ENCODE results near the gene ZNF254.
"Not testable (repeated sequence)": the region's sequence is repeated elsewhere in the genome, so short reads cannot be mapped to it uniquely, and the experiment has no call there.

The ZNF254 gene

DNA sequence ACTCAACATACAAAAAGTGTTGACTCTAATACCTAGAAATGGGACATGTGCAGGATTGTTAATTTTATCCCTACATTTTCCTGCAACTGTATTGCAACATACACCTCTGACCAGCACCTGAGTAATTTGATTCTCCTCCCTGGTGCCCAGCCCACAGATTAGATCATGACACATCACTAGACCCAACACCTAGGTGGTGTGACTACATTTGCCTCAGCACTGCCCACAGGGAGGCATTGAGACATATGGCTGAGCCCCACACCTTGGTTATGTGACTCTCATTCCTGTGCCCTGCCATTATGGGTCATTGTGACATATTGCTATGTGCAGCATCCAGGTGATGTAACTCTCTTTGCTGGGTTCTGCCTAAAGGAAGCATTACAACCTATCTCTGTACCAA lies 13.2 kb upstream of the ZNF254 start:
- DNase-seq: no peak

DNA sequence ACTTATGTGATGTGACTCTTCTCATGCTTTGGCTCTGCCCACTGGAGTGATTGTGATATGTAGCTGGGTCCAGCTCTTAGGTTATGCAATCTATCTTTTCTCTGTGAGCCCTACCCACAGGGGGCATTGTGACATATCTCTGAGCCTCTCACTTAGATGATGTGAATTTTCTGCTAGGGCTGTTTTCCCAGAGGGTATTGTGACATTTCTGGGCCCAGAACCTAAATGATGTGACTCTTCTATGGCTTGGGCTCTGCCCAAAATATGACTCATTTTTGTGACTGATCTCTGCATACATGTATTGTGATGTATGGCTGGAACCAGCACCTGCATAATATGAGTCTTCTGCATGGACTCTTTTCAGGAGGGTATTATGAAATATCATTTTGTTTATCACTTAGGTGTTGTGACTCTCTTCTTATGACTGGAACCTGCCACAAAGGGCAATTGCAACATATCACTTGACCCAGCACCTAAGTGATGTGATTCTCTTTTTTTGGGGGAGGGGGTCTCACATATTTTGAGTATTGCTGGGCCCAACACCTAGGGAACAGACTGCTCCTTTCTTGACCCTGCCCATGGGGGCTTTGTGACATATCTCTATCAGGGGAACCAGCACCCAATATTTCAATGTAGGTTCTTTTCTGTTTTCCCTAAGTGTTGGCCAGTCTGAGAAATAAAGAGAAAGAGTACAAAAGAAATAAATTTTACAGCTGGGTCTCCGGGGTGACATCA lies 12.1 kb upstream of the ZNF254 start:
- no peak for DNase-seq

DNA sequence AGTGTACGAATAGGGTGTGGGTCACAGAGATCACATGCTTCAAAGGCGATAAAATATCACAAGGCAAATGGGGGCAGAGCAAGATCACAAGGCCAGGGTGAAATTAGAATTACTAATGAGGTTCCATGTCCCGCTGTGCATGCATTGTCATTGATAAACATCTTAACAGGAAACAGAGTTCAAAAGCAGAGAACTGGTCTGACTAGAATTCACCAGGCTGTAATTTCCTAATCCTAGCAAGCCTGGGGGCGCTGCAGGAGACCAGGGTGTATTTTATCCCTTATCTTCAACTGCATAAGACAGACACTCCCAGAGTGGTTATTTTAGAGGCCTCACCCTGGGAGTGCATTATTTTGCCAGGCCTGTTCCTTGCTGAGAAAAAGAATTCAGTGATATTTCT lies 11.5 kb upstream of the ZNF254 start:
- DNase-seq: not testable (repeated sequence)

DNA sequence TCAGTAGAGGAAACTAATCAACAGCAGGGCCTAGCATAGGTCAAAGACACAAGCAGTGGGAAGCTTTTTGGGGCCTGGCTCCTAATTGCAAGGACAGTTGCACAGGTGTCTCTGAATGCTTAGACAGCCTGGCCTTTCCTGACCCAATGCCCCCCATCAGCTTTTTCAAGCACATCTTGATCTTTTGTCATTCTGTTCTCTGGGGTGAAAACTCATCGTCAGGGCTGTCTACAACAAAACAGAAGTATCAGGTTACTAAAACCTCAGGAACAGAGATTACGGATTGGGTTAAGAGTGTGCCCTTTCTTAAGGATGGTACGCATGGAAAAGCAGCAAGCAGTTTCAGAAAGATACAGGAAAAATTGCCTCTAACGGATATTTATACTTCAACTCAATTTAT lies 8.3 kb upstream of the ZNF254 start:
- no peak for DNase-seq

DNA sequence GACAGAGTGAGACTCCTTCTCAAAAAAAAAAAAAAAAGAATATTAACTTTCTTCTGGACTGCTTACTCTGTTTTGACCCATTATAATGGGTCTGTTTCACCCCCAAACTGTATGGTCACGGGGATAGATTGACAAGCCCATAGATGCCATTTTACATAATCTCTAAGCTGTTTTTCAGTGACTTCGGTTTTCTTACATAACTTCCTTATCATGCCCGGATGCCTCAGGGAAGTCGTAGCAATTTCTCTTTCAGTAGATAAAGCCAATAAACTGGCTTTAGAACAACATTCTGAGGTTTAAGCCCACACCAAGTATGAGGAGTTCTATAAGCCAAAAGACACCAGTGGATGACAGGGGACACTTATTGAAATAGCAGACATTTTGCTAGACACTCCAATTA lies 5.9 kb upstream of the ZNF254 start:
- DNase-seq: no peak

DNA sequence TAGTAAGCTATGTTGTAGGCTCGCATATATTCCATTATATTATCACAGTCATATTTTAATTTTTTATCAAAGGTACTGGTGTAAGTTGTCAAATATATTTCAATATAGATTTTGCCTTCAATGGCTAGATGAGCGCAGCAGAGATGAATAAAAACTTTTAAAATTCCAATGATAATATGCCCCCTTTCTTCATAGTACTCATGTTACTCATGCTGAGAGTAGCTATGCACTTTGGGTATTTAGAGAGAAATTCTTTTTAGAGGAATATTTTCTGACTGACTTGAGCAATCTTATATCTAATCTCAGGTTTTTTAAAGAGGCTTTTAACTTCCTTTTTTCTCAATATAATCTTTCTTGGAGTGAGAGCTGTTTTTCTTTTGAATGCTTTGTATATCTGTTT lies 11.4 kb downstream of the ZNF254 start:
- DNase-seq: no peak

DNA sequence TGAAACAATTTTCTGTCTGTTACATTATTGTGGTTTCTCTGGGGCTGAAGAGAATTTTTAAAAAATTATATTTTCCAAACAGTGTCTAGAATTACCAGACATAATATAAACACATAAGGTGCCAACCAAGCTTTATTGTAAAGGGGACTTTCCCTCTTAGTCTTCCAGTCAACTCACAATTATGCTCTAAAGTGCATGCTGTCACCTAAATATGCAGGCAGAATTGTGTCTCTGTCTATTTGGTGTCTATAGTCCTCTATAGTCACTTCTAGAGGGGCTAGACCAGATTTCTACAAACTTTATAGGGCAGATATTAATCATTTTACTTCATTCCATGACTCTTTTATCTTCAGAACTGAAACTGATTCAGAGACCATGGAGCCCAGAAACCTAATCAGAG lies 12.8 kb downstream of the ZNF254 start:
- no peak for DNase-seq

DNA sequence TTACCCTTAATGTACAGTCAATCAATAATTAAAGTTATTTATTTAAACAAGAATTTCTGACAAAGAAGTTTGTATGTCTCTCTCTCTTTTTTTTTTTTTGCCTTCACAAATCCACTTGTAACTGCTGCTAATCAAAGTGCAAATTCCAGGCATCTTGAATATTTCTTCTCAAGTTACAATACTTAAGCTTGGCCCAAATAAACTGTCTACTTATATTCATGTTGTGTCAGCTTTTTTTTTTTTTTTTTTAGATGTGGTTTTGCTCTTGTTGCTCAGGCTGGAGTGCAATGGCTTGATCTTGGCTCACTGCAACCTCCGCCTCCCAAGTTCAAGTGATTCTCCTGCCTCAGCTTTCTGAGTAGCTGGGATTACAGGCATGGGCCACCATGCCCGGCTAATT lies 13.6 kb downstream of the ZNF254 start:
- not testable (repeated sequence) for DNase-seq

DNA sequence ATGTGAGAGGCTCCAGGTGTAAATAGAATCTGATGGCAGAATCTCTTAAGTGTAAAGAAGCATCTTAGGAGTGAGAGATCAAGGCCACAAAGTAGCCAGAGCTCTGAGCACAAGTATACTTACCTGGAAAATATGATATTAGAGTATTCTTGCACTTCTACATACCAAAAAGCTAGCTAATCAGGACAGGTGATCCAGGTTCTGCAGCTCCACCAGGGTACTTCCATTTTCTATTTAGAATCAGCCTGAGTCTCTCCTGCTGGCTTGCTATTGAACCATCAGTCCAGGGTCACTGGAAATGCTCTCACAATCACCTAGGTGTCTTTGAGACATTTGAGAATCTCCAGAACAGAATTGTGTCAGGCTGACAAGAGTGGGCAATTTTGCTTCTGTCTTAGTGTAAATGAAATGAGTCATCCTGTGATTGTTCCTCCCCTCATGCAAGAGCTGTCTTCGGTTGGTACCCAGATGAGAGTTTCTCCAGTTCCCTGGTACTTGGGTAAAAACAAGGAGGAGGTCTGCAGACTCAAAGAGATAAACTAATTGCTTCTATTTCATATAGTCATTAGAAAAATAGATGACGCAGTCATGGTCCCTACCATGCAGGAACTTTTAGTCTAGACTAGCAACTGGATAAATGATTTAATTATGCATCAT lies 14.6 kb downstream of the ZNF254 start:
- no peak for DNase-seq

DNA sequence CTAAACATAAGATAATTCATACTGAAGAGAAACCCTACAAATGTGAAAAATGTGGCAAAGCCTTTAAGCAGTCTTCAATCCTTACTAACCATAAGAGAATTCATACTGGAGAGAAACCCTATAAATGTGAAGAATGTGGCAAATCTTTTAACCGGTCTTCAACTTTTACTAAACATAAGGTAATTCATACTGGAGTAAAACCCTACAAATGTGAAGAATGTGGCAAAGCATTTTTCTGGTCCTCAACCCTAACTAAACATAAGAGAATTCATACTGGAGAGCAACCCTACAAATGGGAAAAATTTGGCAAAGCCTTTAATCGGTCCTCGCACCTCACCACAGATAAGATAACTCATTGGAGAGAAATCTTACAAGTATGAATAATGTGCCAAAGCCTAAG lies 40.6 kb downstream of the ZNF254 start:
- DNase-seq: no peak

DNA sequence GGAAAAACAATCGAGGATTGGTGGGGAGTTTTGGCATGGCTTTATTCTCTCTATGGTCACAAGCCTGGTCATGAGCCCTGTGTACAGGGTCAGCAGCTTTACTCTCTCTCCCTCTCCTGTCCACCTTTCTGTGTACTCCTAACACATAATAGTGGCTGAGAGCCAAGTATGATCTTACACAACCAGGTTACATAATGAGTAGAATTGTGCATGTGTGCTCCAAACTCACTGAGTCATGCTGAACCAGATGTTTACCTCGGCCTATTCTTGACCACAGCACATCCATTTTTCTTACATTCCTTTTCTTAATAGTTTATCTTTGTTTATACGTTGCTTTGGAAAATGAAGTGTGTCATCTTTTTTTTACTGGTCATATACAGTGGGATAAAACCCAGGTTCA lies 53.1 kb downstream of the ZNF254 start:
- no peak for DNase-seq

DNA sequence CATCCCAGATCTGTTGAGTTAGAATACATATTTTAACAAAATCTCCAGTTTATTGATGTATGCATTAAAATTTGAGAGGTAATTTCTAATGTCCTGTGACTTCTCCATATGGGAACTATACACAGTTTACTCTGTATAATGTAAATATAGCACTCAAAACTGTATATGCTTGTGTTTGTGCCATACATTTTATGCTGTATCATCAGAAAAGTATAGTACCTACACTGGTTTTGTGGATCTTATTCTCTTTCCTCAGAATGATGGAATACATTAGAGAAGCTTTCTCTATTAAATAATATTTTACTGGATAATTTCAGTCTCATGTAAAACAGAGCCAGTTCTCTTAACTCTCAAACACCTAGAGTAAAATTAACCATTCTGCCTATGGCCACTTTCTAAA lies 53.6 kb downstream of the ZNF254 start:
- DNase-seq: no peak

DNA sequence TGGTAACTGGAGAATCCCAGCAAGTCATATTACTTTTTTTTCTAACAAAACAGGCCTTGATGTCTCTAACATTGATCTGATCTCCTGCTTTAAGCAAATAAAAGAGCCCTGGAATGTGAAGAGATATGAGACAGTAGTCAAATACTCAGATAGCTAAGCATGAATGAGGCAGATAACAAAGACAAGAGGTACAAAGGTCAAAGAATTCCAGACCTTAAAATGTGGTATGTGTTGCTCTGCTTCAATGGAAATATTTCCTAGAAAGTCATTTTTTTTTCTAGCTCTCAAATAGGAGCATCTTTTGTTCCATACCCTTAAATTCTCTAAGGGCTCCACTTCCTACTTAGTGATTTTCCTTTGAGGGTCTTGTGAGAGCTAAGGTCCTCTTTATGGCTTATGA lies 54.6 kb downstream of the ZNF254 start:
- no peak for DNase-seq

DNA sequence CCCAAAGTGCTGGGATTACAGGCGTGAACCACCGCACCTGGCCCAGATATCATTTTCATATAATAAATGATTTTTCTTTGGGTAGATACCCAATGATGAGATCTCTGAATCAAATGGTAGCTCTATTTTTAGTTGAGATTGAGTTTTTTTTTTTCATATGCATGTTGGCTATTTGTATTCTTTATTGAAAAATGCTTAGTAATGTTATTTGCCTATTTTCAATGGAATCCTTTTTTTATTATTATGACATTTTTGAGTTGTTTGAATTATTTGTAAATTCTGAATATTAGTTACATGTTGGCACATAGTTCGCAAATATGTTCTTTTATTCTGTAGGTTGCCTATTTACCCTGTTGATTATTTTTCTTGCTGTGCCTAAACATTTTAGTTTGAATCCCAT lies 55.8 kb downstream of the ZNF254 start:
- no peak for DNase-seq

DNA sequence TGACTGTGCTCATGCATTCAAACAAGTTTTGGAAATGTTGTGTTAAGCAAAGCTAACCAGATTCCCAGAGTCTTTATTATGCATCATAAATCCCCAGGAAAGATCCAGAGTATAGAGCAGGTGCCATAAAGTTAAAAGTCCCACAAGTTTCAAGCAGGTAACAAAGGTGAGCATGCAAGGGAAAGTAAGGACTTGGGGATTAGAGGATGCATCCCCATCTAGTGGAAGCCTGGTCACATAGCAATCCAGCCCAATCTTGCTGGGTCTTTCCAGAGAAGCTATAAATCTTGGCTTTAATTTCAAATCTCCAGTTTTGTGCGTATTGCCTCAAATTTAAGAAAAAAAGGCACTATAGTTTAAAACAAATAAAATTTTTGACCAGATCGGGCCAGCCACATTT lies 72.7 kb downstream of the ZNF254 start:
- no peak for DNase-seq

DNA sequence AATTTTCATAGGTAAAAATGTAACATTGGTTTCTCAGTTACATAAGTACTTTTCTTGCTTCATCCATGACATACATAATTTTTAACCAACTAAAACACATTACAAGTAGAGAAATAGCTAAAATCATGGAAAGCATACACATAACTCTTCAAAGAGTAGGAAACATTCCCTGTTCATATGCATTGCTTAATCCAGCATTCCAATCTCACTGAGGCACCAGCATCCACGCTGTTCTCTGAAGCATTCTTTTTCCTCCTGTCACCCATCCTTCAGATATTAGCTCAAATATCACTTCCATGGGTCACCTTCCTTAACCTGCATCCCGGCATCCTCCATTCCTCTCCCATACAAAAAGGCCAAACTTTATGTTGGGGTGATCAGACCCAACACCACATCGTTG lies 79.1 kb downstream of the ZNF254 start:
- no peak for DNase-seq

DNA sequence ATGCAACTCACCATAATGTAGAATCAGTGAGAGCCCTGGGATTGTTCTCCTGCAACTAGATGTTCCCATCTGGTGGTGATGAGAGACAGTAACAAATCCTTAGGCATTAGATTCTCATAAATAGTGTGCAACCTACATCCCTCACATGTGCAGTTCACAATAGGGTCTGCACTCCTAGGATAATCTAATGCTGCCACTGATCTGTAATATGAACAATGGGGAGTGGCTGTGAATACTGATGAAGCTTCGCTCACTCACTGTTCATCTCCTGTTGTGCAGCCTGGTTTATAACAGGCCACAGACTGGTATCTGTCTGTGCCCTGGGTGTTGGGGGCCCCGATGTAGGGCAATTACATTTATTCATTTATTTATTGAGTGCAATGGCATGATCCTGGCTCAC lies 86.9 kb downstream of the ZNF254 start:
- DNase-seq: no peak

DNA sequence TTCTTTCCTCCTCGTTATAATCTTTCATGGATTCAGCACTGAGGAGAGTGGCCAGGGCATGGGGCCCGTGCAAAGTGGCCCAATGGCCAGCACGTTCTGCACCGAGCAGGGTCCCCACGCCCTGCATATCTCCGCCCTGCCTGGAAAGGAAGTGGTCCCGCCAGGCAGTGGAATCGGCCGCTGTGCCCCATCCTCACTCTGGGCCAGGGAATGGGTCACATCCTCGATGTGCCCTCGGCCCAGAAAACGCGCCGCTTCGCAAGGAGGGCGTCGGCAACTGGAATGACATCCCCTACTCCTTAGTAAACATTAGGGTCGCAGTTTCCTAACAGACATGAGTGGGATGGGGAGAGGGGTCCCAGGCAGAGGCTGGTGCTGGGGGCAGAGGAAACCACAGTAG lies 90.7 kb downstream of the ZNF254 start:
- no peak for DNase-seq

DNA sequence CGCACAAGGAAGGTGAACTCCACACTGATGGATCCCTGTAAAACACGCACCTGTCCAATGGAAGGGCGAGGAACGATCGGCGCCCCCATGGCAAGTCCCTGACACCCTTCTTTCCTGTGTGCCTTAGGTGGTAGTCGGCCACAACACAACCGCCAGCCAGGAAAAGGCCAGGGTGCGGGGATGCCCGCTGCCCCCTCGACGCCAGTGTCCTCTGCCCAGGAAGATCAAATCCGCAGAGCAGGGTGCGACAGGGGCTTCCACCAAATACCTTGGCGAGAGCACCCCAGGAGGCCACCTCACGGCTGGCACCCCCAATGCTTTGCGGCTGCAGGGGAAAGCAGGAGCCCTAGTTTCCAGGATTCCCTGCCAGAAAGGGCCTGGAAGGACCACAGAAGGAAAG lies 91.2 kb downstream of the ZNF254 start:
- no peak for DNase-seq

Data from NCI-H2081 treated with DMSO at 0.1 percent for 48 hours (cell line).